Immature natural killer cell (primary cell): ENCODE results near the gene ITGA4. TPM values are rescaled to one million over a fixed set of nuclear protein-coding genes. Genes with fewer than 3 reads are reported as not detected.

Experiments
- DNase-seq, 3 donors: peaks; one replicate each; pipeline ENCODE4 v3.0.0; 2022; ENCODE audit warnings: mixed read lengths in 1 of 3
- H3K27ac Mint-ChIP-seq, 6 donors: one replicate each; pipeline ENCODE4 v1.8.0; 2020; ENCODE audit warnings: mixed read lengths in 6 of 6, mild to moderate bottlenecking in 5 of 6, inconsistent platforms in 4 of 6, moderate library complexity in 3 of 6
- H3K27me3 Mint-ChIP-seq, 3 donors: one replicate each; pipeline ENCODE4 v1.8.0; 2020 to 2021; ENCODE audit warnings: low read depth in 3 of 3, mild to moderate bottlenecking in 3 of 3, mixed read lengths in 3 of 3, moderate library complexity in 3 of 3, inconsistent platforms in 1 of 3
- H3K36me3 Mint-ChIP-seq, 3 donors: one replicate each; pipeline ENCODE4 v1.8.0; 2020; ENCODE audit warnings: mixed read lengths in 3 of 3, inconsistent platforms in 2 of 3, mild to moderate bottlenecking in 2 of 3
- H3K4me1 Mint-ChIP-seq, 2 donors: one replicate each; pipeline ENCODE4 v1.8.0; 2020; ENCODE audit warnings: inconsistent platforms in 2 of 2, mild to moderate bottlenecking in 2 of 2, mixed read lengths in 2 of 2, moderate library complexity in 1 of 2
- H3K4me3 Mint-ChIP-seq, 5 donors: one replicate each; pipeline ENCODE4 v1.8.0; 2020; ENCODE audit warnings: mild to moderate bottlenecking in 5 of 5, mixed read lengths in 5 of 5, inconsistent platforms in 3 of 5, moderate library complexity in 3 of 5
- H3K9me3 Mint-ChIP-seq, 6 donors: one replicate each; pipeline ENCODE4 v1.8.0; 2020; ENCODE audit warnings: mild to moderate bottlenecking in 6 of 6, mixed read lengths in 6 of 6, inconsistent platforms in 4 of 6, moderate library complexity in 3 of 6
- polyA plus RNA-seq, 3 donors: library from polyadenylated mRNA; unstranded; fragments of 300-500 nt; fragmentation: Illumina TruSeq; gene quantifications; one replicate each; pipeline ENCODE4 v1.2.3, GENCODE V29; 2021

The ITGA4 gene
- polyA plus RNA-seq, 3 donors from 2014 or later = 102 to 132 (median 117) TPM

DNA sequence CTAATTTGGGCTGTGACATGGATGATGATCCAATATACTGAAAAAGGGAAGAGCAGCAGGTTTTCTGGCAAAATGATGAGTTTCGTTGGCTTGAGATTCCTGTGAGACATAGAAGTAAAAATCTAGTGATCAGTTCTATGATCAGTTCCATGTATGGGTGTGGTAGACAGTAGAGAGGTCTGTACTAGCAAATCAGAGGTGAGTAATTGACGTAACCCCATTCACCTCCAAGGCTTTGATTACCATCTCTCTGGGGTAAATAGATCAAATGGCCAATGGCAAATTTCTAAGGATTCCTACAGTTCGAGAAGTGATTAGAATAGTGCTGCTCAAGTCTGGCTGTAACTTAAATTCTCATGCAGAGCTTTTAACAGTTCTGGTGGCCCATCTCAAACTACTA is 6.4 kb downstream of the ITGA4 start:
- no peaks in the 10 kb centered on the region for H3K9me3 Mint-ChIP-seq
- no peak for DNase-seq
- H3K27ac Mint-ChIP-seq = peak overlapping the region; percentile 76 to 93 (median 89)
- H3K4me1 Mint-ChIP-seq = peaks cover 85 to 100% of the 10 kb centered on the region in 2 donors
- H3K27me3 Mint-ChIP-seq = peaks cover 2 to 6% (median 3%) of the 10 kb centered on the region in 3 donors
- peaks cover 0 to 8% (median 4%) of the 10 kb centered on the region in 3 donors for H3K36me3 Mint-ChIP-seq
- peak overlapping the region; percentile 40 to 88 (median 76) for H3K4me3 Mint-ChIP-seq

DNA sequence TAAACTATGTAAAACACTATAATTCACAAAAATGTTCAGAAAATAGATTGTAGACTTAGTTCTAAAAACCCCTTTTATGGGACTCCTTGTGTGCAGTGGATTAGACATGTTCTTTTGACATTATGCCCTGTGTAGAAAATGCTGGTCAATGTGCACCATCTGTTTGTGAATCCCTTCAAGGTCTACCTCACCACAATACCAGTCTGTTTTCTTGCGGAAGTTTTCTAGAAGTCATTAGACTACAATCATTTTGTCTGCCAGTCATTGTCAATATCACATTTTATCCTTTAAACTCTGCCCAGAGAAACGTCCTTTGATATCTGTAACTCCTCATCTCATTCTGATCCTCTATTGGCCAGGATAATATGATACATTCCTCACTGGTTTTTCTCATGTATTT is 7.8 kb downstream of the ITGA4 start:
- H3K27me3 Mint-ChIP-seq = peaks cover 2 to 6% (median 2%) of the 10 kb centered on the region in 3 donors
- H3K4me1 Mint-ChIP-seq = peaks cover 87 to 97% of the 10 kb centered on the region in 2 donors
- H3K9me3 Mint-ChIP-seq = no peaks in the 10 kb centered on the region
- peaks cover 4 to 13% (median 4%) of the 10 kb centered on the region in 3 donors for H3K36me3 Mint-ChIP-seq
- peak overlapping the region; percentile 34 to 65 (median 61) for H3K4me3 Mint-ChIP-seq
- DNase-seq = no peak
- H3K27ac Mint-ChIP-seq = peak overlapping the region; percentile 89 to 93 (median 90)

DNA sequence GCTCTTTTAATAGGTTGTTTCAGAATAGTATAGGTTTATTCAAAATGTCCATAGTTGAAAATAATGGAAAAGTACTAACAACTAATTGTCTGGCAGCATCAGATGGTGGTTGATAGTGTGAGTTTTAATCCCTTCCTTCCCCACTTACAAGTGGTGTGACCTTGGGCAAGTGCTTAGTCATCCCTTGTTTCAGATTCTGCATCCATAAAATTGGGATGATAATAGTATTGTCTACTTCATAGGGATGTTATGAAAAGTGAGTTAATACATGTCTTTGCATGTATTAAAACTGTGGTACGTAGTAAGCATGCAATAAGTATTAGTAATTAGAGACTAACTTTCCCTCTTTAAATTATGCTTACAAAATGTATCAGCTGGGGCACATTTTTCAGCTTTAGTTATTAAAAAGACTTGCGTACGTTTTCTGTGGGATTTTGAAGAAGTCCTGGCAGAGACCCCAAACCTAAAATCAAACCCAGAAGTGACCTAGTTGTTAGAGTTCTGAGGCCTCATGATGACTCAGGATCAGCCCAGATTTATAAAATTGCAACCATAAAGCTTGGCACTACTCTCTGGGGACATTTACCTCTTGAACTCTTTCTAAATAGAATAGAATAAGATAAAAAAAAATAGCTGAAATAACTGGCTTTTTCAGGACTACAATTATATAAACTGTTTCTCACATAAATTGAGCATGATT is 8.6 kb downstream of the ITGA4 start:
- Mint-ChIP-seq H3K9me3 (no peaks in the 10 kb centered on the region), H3K27me3 (peaks cover 2 to 3% (median 2%) of the 10 kb centered on the region in 3 donors), H3K4me1 (peaks cover 87 to 97% of the 10 kb centered on the region in 2 donors), H3K27ac (peak overlapping the region; percentile 89 to 93 (median 90)), H3K4me3 (peak overlapping the region in 4 of 5 donors; percentile 24 to 65 (median 53)), H3K36me3 (peaks cover 4 to 13% (median 4%) of the 10 kb centered on the region in 3 donors)
- DNase-seq = no peak

DNA sequence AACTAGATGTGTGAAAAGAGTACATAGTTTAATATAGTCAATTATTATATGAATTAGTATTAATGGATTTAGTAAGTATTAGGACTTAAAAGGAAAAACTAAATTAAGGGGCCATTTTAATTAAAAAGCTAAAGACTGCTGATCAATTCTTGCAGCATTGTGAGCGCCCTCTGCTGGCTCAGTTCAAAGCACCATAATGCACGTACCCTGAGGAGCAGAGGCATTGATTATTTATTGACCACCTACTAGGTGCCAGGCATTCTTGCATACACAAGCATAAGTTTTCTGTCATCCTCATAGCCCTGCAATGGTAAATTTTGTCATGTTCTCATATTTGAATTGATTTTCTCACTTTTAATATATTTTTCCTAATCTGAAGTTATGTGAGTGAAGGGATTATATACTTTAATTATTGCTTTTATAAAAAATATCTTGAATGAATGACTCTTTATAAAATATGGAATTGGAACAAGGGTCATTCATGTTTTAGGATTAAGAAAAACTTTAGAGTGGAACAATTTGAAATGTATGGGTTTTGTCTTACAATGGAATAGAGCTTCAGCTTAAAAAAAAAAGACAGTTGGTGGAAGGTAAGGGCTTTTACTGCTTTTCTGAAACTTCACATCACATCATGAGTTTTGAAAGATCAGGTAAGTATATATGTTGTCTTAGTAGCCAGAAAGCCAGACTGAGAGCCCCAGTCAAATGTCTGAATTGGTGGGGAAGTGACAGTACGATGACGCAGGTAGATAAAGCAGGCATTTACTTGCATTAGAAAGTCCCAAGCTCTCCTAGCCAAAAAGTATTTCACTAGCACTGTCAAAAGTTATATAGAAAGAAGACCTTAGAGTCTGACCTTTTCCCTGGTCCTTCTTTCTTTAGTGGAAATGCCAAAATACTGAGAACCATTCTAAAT is 9.7 kb downstream of the ITGA4 start:
- peak overlapping the region; percentile 14 to 55 (median 37) for H3K4me3 Mint-ChIP-seq
- peaks cover 0 to 2% (median 2%) of the 10 kb centered on the region in 3 donors for H3K27me3 Mint-ChIP-seq
- peak; percentile 62 to 73 (median 69) for DNase-seq
- no peaks in the 10 kb centered on the region for H3K9me3 Mint-ChIP-seq
- peaks cover 90 to 97% of the 10 kb centered on the region in 2 donors for H3K4me1 Mint-ChIP-seq
- H3K27ac Mint-ChIP-seq = peak overlapping the region; percentile 83 to 93 (median 88)
- peaks cover 4 to 13% (median 4%) of the 10 kb centered on the region in 3 donors for H3K36me3 Mint-ChIP-seq

DNA sequence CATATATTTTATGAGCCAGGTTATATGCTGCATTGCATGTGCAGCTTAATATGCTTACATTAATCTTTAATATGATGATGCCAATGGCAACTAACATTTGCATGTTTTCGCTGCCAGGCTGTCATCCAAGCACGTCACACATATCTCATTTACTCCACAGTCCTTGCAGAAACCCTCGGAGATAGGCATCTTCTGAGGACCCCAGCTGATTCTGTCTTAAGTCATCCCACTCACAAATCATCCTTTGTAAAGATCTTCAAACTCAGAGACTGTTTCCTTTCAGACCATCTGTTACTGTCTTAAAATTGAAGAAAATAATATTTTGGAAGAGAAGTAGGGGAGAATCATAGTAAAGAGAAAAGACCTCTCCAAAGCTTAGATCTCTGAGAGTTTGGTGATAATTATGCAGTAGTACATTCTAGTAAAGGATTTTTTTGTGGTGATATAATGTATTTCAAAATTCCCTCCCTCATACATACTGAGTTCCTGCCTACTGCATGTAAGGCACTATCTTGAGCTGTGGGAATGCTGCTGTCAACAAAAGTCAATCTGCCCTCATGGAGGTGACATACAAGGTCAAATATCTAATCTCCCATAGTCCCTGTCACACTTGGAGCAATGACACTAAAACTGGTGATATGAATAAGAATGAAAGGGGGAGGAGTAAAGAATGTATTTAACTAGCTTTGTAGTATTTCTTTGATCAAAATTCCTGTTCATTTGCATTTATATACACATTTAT is 11.0 kb downstream of the ITGA4 start:
- Mint-ChIP-seq H3K36me3 (peaks cover 4 to 8% (median 4%) of the 10 kb centered on the region in 3 donors), H3K9me3 (no peaks in the 10 kb centered on the region), H3K4me3 (peak overlapping the region in 3 of 5 donors; percentile 5 to 26 (median 8)), H3K27ac (peak overlapping the region; percentile 70 to 93 (median 88)), H3K4me1 (peaks cover 90 to 97% of the 10 kb centered on the region in 2 donors), H3K27me3 (peaks cover 0 to 3% (median 2%) of the 10 kb centered on the region in 3 donors)
- no peak for DNase-seq

DNA sequence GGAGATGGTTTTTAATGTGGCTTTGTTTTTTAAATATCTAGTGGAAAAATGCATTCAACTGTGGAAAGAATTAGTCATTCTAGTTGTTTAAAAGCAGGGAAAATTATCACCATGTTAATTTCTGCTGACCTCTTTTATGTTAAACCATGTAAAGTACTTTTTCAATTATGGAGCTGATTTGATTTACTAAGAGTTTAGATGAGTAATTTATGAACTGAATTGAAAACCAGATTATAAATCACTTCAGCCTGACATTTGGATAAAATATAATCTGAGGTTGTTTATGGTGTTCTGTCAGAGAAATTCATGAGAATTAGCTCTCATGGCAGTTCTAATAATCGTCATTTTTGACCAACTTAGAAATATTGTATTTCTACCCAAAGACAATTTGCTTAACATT is 11.6 kb downstream of the ITGA4 start:
- Mint-ChIP-seq H3K9me3 (no peaks in the 10 kb centered on the region), H3K27me3 (peaks cover 0 to 2% (median 2%) of the 10 kb centered on the region in 3 donors), H3K4me3 (no peak overlapping the region), H3K27ac (peak overlapping the region; percentile 70 to 93 (median 88)), H3K4me1 (peaks cover 90 to 97% of the 10 kb centered on the region in 2 donors), H3K36me3 (peaks cover 4 to 8% (median 7%) of the 10 kb centered on the region in 3 donors)
- no peak for DNase-seq

DNA sequence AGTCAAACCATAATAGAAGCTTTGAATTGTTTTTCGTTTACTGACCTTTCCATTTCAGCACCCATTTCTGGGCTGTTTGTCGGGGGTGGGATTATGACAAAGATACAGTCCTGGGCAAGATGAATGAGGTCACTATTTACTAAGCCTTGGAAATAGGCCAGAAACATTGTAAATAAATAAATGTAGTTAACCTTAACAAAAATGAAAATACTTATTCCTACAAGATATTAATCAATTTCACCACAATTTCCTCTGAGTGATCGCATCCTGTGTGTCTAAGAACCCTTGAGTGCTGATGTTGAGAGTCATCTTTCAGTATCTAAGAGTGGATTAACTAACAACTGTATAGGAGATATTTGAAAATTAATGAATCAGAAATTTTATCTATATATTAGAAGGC is 14.0 kb downstream of the ITGA4 start:
- H3K4me3 Mint-ChIP-seq = peak overlapping the region; percentile 44 to 71 (median 68)
- peak overlapping the region; percentile 73 to 92 (median 84) for H3K27ac Mint-ChIP-seq
- H3K27me3 Mint-ChIP-seq = peaks cover 0 to 2% (median 2%) of the 10 kb centered on the region in 3 donors
- no peak for DNase-seq
- H3K4me1 Mint-ChIP-seq = peaks cover 86 to 97% of the 10 kb centered on the region in 2 donors
- H3K36me3 Mint-ChIP-seq = peaks cover 14 to 26% (median 20%) of the 10 kb centered on the region in 3 donors
- no peaks in the 10 kb centered on the region for H3K9me3 Mint-ChIP-seq

DNA sequence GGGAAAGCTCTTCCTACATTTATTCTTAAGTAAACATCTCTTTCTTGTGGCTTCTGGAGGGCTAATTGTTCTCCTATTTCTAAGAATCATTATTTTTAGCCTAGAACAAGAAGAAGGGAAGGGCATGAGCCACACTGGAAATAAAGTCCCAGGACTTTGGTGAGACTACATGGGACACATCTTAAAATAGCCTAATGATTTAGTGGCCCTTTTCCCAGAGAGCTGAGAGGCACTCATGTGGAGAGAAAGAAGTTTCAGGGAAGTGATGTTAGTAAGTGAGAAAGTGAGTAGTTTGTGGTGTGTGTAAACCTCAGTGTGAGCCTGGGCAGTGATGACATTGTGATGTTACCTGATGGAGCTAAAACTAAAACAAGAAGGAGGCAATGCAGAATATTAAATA is 14.6 kb downstream of the ITGA4 start:
- H3K4me1 Mint-ChIP-seq = peaks cover 88 to 97% of the 10 kb centered on the region in 2 donors
- H3K27ac Mint-ChIP-seq = peak overlapping the region; percentile 68 to 89 (median 81)
- DNase-seq = no peak
- H3K27me3 Mint-ChIP-seq = peaks cover 0 to 2% (median 2%) of the 10 kb centered on the region in 3 donors
- H3K36me3 Mint-ChIP-seq = peaks cover 20 to 31% (median 26%) of the 10 kb centered on the region in 3 donors
- peak overlapping the region; percentile 44 to 71 (median 68) for H3K4me3 Mint-ChIP-seq
- no peaks in the 10 kb centered on the region for H3K9me3 Mint-ChIP-seq

DNA sequence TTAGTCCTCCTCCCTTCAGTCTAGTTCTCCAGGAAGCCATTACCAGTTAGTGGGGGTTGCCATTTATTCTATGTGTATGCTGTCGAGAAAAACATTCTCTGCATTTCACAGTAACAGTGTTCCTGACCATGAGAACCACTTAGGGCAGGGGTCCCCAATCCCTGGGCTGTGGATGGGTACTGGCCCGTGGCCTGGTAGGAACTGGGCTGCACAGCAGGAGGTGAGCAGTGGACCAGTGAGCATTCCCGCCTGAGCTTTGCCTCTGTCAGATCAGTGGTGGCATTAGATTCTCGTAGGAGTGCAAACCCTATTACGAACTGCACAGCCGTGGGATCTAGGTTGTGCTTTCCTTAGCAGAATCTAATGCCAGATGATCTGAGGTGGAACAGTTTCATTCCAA is 15.8 kb downstream of the ITGA4 start:
- Mint-ChIP-seq H3K27ac (peak overlapping the region; percentile 79 to 94 (median 88)), H3K9me3 (no peaks in the 10 kb centered on the region), H3K36me3 (peaks cover 28 to 41% (median 33%) of the 10 kb centered on the region in 3 donors), H3K27me3 (peaks cover 0 to 2% (median 2%) of the 10 kb centered on the region in 3 donors), H3K4me3 (peak overlapping the region; percentile 39 to 86 (median 71)), H3K4me1 (peaks cover 89 to 97% of the 10 kb centered on the region in 2 donors)
- no peak for DNase-seq

DNA sequence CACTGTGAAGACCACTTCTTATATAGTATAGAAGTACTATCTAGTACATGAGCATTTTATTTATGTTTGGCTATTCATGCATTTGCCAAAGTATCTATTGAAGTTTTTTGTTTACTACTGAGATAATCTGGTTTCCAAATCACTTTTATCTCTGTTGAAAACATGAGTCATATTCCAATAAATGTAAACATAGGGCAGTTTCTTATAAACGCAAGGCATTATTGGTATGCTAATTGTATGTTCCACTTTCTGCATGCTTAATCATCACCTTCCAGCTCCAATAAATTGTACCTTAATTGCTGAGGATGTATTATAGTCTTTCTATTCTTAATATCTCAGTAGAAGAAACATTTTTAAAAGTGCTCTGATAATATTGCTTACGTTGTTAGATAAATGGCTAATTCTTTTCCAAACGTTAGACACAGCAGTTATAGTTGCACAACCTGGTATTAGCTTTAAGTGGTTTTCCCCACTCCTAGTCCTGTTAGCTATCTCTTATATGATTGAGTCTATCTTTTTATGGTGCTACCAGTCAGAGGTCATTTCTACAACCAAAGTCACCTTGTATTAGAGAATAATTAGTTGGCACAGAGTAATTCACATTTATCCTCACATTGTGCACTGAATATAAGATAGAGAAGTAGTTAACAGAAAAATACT is 17.2 kb downstream of the ITGA4 start:
- H3K27me3 Mint-ChIP-seq = peaks cover 0 to 2% (median 2%) of the 10 kb centered on the region in 3 donors
- H3K9me3 Mint-ChIP-seq = no peaks in the 10 kb centered on the region
- peak overlapping the region; percentile 42 to 94 (median 78) for H3K27ac Mint-ChIP-seq
- no peak for DNase-seq
- H3K36me3 Mint-ChIP-seq = peaks cover 24 to 41% (median 29%) of the 10 kb centered on the region in 3 donors
- peak overlapping the region in 1 of 5 donors; percentile 10 for H3K4me3 Mint-ChIP-seq
- H3K4me1 Mint-ChIP-seq = peaks cover 79 to 87% of the 10 kb centered on the region in 2 donors

DNA sequence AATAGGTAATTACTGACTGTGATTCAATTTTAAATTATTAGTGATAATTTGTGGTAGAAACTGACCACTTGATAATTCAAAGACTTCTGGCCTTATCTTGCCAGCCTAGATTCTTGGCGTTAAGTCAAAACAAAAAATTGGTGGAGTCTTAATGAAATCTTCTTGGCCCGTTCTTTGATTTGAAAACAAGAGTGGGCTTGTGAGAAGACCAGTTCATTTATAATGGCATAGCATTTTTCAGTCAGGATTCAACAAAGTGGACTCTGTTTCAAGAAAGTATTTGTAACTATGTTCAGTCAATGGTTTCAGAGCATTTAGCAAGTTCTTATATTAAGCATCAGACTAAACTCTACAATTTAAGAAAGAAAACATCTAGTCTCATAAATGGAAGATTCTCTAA is 26.0 kb downstream of the ITGA4 start:
- H3K9me3 Mint-ChIP-seq = no peaks in the 10 kb centered on the region
- H3K27me3 Mint-ChIP-seq = no peaks in the 10 kb centered on the region
- peak overlapping the region in 3 of 6 donors; percentile 13 to 44 (median 37) for H3K27ac Mint-ChIP-seq
- H3K4me1 Mint-ChIP-seq = peaks cover 2 to 11% of the 10 kb centered on the region in 2 donors
- no peak overlapping the region for H3K4me3 Mint-ChIP-seq
- no peak for DNase-seq
- H3K36me3 Mint-ChIP-seq = peaks cover 6 to 54% (median 40%) of the 10 kb centered on the region in 3 donors

DNA sequence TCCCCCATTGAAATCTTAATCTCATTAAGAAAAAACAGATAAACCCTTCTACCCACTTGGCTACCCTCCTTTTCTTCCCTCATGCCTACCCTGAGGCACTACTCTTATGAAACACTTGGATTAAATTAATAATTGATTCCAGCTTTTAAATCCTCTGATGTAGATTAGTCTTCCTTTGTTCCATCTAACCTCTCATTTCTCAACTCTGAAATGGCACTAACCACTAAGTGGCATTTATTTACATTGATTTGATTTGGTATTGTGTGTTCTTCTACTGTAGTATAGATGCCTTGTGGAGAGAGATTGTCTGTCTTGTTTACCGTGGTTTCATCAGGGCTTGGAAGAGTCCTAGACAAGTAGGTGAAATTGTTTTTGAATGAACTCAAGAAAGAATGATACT is 26.7 kb downstream of the ITGA4 start:
- no peak for DNase-seq
- Mint-ChIP-seq H3K4me1 (peaks cover 2 to 12% of the 10 kb centered on the region in 2 donors), H3K9me3 (no peaks in the 10 kb centered on the region), H3K4me3 (no peak overlapping the region), H3K36me3 (peaks cover 6 to 54% (median 40%) of the 10 kb centered on the region in 3 donors), H3K27ac (peak overlapping the region in 5 of 6 donors; percentile 12 to 78 (median 35)), H3K27me3 (no peaks in the 10 kb centered on the region)
